Upper lobe of left lung (tissue), 6 donors: Measurements from ENCODE around the gene TPRX1. TPM values are rescaled to one million over a fixed set of nuclear protein-coding genes. Genes with fewer than 3 reads are reported as not detected.

Experiments
- ATAC-seq, 2 donors: fragments of 200-7000 bp; cut with Tn5 transposase; one replicate each; pipeline ENCODE4 v1.9.1; 2022; ENCODE audit warnings: mild to moderate bottlenecking in 2 of 2, moderate library complexity in 2 of 2; ENCODE audit not compliant: low FRiP score in 2 of 2
- DNase-seq, 2 donors: peaks; one replicate each; pipeline ENCODE4 v3.0.0-alpha.2; 2019 to 2020
- H3K27ac ChIP-seq, 4 donors: fragments of 200-600 bp; sonication (generic); one replicate each; pipeline ENCODE4 v1.5.1; 2016 to 2019
- H3K27me3 ChIP-seq, 4 donors: fragments of 200-600 bp; sonication (generic); one replicate each; pipeline ENCODE4 v1.5.1; 2017 to 2019
- H3K36me3 ChIP-seq, 4 donors: fragments of 200-600 bp; sonication (generic); one replicate each; pipeline ENCODE4 v1.5.1; 2016 to 2019
- H3K4me1 ChIP-seq, 4 donors: fragments of 200-600 bp; sonication (generic); one replicate each; pipeline ENCODE4 v1.5.1; 2018 to 2019
- H3K4me3 ChIP-seq, 4 donors: fragments of 200-600 bp; sonication (generic); one replicate each; pipeline ENCODE4 v1.5.1; 2017 to 2019; ENCODE audit warnings: mild to moderate bottlenecking in 2 of 4, moderate library complexity in 1 of 4
- H3K9me3 ChIP-seq, 4 donors: fragments of 200-600 bp; sonication (generic); one replicate each; pipeline ENCODE4 v1.5.1; 2018 to 2019
- EP300 ChIP-seq, 4 donors: sonication (generic); formaldehyde crosslinking; IDR thresholded peaks; one replicate each; pipeline ENCODE4 v1.5.1; 2017; ENCODE audit warnings: antibody characterized with exemption in 4 of 4, control low read depth in 2 of 4
- POLR2A ChIP-seq, 4 donors: fragments of 450-650 bp; IDR thresholded peaks; one replicate each; pipeline ENCODE4 v1.5.1; 2016 to 2017; ENCODE audit warnings: antibody characterized with exemption in 4 of 4, mild to moderate bottlenecking in 2 of 4
- POLR2AphosphoS5 ChIP-seq, 2 donors: sonication (generic); formaldehyde crosslinking; IDR thresholded peaks; one replicate each; pipeline ENCODE4 v1.5.1; 2017; ENCODE audit warnings: antibody characterized with exemption in 2 of 2
- WGBS, 2 donors: methylation state at CpG; one replicate each; pipeline ENCODE4 v1.1.5; 2017 to 2018; 5-methylcytosine and 5-hydroxymethylcytosine counted together
- total RNA-seq, 6 donors: library from RNA; depleted of rRNA in 4 of 6; stranded (reverse); fragments of >200 nt in 4 of 6; gene quantifications; one replicate each; pipeline versions ENCODE4 v1.1.0 to v1.2.1, GENCODE V29; 2016 to 2021
- TF ChIP-seq, protein P1 (sequence below), 6 experiments: fragments of 450-650 bp in 4 of 6; fragments of 200-600 bp in 2 of 6; sonication (generic) in 2 of 6; IDR thresholded peaks; one replicate each; pipeline ENCODE4 v1.5.1; 2016 to 2019; ENCODE audit warnings: antibody characterized with exemption in 6 of 6
- donor health status: DM: no; HTN: no; CAD: no; lungs with moderate emphysema.
- donor health status: DM: no; HTN: yes; CAD: no; lungs with severe emphysema.

TPRX1 gene
- total RNA-seq, 6 donors from 2014 or later, result not detected

DNA sequence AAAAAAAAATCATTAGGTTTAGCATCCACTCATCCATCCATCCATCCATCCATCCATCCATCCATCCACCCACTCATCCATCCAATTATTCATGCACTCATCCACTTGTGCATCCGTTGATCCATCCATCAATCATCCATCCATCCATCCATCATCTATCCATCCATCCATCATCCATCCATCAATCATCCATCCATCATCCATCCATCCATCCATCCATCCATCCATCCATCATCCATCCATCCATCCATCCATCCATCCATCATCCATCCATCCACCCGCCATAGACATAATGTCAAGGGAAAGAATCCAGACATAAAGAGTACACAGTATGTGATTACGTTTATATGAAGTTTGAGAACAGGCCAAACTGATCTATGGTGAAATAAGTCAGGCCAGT, 34.8 kb downstream of the TPRX1 start:
- TF ChIP-seq POLR2AphosphoS5 (IDR thresholded peaks at IDR 0.05) (no peak), POLR2A (IDR thresholded peaks at IDR 0.05) (no peak)
- TF ChIP-seq, protein P1, sequence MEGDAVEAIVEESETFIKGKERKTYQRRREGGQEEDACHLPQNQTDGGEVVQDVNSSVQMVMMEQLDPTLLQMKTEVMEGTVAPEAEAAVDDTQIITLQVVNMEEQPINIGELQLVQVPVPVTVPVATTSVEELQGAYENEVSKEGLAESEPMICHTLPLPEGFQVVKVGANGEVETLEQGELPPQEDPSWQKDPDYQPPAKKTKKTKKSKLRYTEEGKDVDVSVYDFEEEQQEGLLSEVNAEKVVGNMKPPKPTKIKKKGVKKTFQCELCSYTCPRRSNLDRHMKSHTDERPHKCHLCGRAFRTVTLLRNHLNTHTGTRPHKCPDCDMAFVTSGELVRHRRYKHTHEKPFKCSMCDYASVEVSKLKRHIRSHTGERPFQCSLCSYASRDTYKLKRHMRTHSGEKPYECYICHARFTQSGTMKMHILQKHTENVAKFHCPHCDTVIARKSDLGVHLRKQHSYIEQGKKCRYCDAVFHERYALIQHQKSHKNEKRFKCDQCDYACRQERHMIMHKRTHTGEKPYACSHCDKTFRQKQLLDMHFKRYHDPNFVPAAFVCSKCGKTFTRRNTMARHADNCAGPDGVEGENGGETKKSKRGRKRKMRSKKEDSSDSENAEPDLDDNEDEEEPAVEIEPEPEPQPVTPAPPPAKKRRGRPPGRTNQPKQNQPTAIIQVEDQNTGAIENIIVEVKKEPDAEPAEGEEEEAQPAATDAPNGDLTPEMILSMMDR (IDR thresholded peaks at IDR 0.05), result no peak
- no peak for ATAC-seq
- H3K9me3 ChIP-seq, result no peaks in the 10 kb centered on the region

DNA sequence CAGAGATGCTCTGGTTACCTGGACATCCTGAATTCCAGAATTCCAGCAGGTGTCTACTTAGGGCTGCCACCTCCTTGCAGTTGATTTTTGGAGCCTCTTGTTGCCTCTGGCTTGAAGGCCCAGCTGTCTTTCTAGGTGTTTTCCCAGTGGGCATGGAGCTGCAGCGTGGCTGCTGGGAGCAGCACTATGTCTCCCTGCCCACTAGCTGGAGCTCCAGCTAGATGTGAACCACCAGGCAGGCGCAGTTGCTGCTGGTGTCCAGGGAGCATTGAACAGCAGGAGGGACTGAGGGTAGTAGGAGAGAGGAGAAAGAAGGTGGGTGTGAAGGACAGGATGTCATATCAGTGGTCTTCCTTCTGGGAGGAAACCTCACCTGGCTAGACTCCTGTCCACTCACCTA, 35.7 kb downstream of the TPRX1 start:
- no peaks in the 10 kb centered on the region for H3K4me1 ChIP-seq
- TF ChIP-seq EP300 (IDR thresholded peaks at IDR 0.05) (no peak), POLR2AphosphoS5 (IDR thresholded peaks at IDR 0.05) (no peak), POLR2A (IDR thresholded peaks at IDR 0.05) (no peak)
- TF ChIP-seq, protein P1 (IDR thresholded peaks at IDR 0.05), result no peak
- no peaks in the 10 kb centered on the region for H3K36me3 ChIP-seq
- H3K27me3 ChIP-seq, result no peaks in the 10 kb centered on the region
- H3K4me3 ChIP-seq, result no peak overlapping the region
- DNase-seq (no peak), ATAC-seq (no peak)
- no peaks in the 10 kb centered on the region for H3K9me3 ChIP-seq
- H3K27ac ChIP-seq, result no peak overlapping the region
- WGBS, 2 donors, result 73 to 83% methylated on average over 2 of the region's 2 CpGs

More for the DNA sequence above, 34.8 kb downstream of the TPRX1 start:
- Histone ChIP-seq H3K4me3 (no peak overlapping the region), H3K27me3 (no peaks in the 10 kb centered on the region), H3K4me1 (no peaks in the 10 kb centered on the region), H3K27ac (no peak overlapping the region), H3K36me3 (no peaks in the 10 kb centered on the region)
- no peak for DNase-seq
- WGBS, 2 donors, result 79 to 89% methylated on average over 3 of the region's 3 CpGs

DNA sequence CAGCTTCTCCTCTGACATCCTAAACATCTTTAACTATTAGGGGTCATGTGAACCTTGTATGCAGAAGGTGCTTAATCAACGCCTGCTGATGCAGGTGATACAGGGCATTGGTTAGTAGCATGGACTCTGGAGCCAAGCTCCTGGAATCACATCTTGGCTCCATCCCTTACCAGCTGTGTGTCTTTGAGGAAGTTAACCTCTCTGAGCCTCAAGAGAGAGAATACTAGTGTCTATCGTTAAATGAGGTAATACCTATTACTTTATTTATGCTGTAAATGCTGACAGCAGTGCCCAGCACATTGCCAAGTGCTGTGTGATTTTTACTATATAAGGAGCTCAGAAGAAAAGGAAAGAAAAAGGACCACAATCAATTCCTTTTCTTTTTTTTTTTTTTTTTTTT, 37.0 kb downstream of the TPRX1 start:
- no peak for DNase-seq
- Histone ChIP-seq H3K9me3 (no peaks in the 10 kb centered on the region), H3K27me3 (no peaks in the 10 kb centered on the region), H3K36me3 (no peaks in the 10 kb centered on the region), H3K4me3 (no peak overlapping the region), H3K27ac (no peak overlapping the region), H3K4me1 (no peaks in the 10 kb centered on the region)
- no peak for ATAC-seq
- TF ChIP-seq POLR2AphosphoS5 (IDR thresholded peaks at IDR 0.05), result no peak
- TF ChIP-seq, protein P1 (IDR thresholded peaks at IDR 0.05), result no peak
- no peak for TF ChIP-seq EP300 (IDR thresholded peaks at IDR 0.05)
- TF ChIP-seq POLR2A (IDR thresholded peaks at IDR 0.05), result no peak
- 88 to 97% methylated on average over 2 of the region's 2 CpGs for WGBS, 2 donors

DNA sequence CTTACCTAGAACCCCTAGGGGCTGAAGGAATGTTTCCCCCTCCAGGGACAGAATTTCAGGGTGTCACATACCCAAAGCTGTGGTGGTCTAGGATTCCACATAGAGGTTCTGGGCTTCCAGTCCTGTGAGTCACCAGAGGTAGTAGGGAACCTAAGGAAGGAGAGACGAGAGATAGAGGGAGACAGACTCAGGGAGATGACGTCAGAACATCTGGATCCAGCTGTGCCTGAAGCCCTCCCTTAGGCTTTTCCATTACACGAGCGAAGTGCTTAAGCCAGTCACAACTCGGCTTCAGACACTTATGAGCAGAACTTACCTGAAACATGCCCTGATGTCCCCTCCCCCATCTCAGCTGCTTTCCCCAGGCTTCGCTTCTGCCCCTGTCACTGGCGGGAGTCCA, 37.7 kb downstream of the TPRX1 start:
- H3K36me3 ChIP-seq, result no peaks in the 10 kb centered on the region
- H3K4me3 ChIP-seq, result no peak overlapping the region
- TF ChIP-seq EP300 (IDR thresholded peaks at IDR 0.05) (no peak), POLR2A (IDR thresholded peaks at IDR 0.05) (no peak), POLR2AphosphoS5 (IDR thresholded peaks at IDR 0.05) (no peak)
- TF ChIP-seq, protein P1 (IDR thresholded peaks at IDR 0.05), result no peak
- no peaks in the 10 kb centered on the region for H3K4me1 ChIP-seq
- ATAC-seq (no peak), DNase-seq (no peak)
- WGBS, 2 donors, result 86 to 93% methylated on average over 7 of the region's 7 CpGs
- H3K27me3 ChIP-seq, result no peaks in the 10 kb centered on the region
- H3K9me3 ChIP-seq, result no peaks in the 10 kb centered on the region
- no peak overlapping the region for H3K27ac ChIP-seq

DNA sequence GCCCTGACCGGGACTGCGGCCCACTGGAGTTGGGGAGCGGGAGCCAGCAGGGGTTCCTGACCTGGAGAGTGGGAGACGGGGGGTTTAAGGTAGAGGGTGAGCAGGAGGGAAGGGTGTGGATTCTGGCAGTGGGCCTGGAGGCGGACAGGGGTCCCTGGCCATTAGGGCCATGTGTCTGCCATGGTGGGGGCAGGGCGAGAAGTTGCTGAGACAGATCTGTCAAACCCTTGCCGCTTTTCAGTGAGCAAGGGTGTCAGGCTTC, 38.1 kb downstream of the TPRX1 start:
- DNase-seq, result no peak

More for the DNA sequence above, 38.1 kb downstream of the TPRX1 start:
- 50 to 87% methylated on average over 2 to 6 of the region's 7 CpGs for WGBS, 2 donors
- TF ChIP-seq POLR2A (IDR thresholded peaks at IDR 0.05) (no peak), POLR2AphosphoS5 (IDR thresholded peaks at IDR 0.05) (no peak), EP300 (IDR thresholded peaks at IDR 0.05) (no peak)
- TF ChIP-seq, protein P1 (IDR thresholded peaks at IDR 0.05), result no peak
- no peaks in the 10 kb centered on the region for H3K4me1 ChIP-seq
- no peaks in the 10 kb centered on the region for H3K27me3 ChIP-seq
- no peak overlapping the region for H3K27ac ChIP-seq
- H3K9me3 ChIP-seq, result no peaks in the 10 kb centered on the region
- no peak for ATAC-seq
- H3K4me3 ChIP-seq, result no peak overlapping the region
- H3K36me3 ChIP-seq, result no peaks in the 10 kb centered on the region
